Lung (tissue), 12 donors: ENCODE measurements around the gene CLDN6. TPM values are rescaled to one million over a fixed set of nuclear protein-coding genes. Genes with fewer than 3 reads are reported as not detected.
A peak's percentile ranks its signal among the peaks of the same experiment; 100 is the strongest.

ENCODE experiments used
- ATAC-seq: fragments of 200-7000 bp; cut with Tn5 transposase; one replicate; pipeline ENCODE4 v1.9.1; 2020; ENCODE audit warnings: moderate number of reproducible peaks; ENCODE audit not compliant: insufficient read depth, low FRiP score
- DNase-seq, 3 donors: peaks; one replicate each; pipeline ENCODE4 v3.0.0-alpha.2; 2013 to 2017
- H3K27ac ChIP-seq, 2 donors: one replicate each; pipeline ENCODE4 v1.5.1; 2013; ENCODE audit warnings: mild to moderate bottlenecking in 2 of 2, moderate library complexity in 2 of 2, control low read depth in 1 of 2, inconsistent platforms in 1 of 2, low read depth in 1 of 2, low read length in 1 of 2
- H3K27me3 ChIP-seq, 3 donors: one replicate each; pipeline ENCODE4 v1.5.1; 2013; ENCODE audit warnings: low read length in 2 of 3; ENCODE audit not compliant: control insufficient read depth in 3 of 3, insufficient read depth in 3 of 3
- H3K36me3 ChIP-seq, 4 donors: one replicate each; pipeline ENCODE4 v1.5.1; 2013; ENCODE audit warnings: low read length in 4 of 4, mild to moderate bottlenecking in 1 of 4, moderate library complexity in 1 of 4; ENCODE audit not compliant: control insufficient read depth in 4 of 4, insufficient read depth in 4 of 4
- H3K4me1 ChIP-seq, 5 donors: one replicate each; pipeline ENCODE4 v1.5.1; 2013; ENCODE audit warnings: low read length in 5 of 5, mild to moderate bottlenecking in 2 of 5, moderate library complexity in 1 of 5; ENCODE audit not compliant: control insufficient read depth in 5 of 5, insufficient read depth in 5 of 5
- H3K4me3 ChIP-seq: one replicate; pipeline ENCODE4 v1.5.1; 2013; ENCODE audit warnings: mild to moderate bottlenecking, control low read depth, moderate library complexity
- H3K9ac ChIP-seq, 2 donors: one replicate each; pipeline ENCODE4 v1.5.1; 2013; ENCODE audit warnings: low read length in 2 of 2, control low read depth in 1 of 2; ENCODE audit not compliant: insufficient read depth in 1 of 2
- H3K9me3 ChIP-seq, 4 donors: one replicate each; pipeline ENCODE4 v1.5.1; 2013; ENCODE audit warnings: low read length in 3 of 4, mild to moderate bottlenecking in 1 of 4, moderate library complexity in 1 of 4; ENCODE audit not compliant: control insufficient read depth in 4 of 4, insufficient read depth in 3 of 4
- WGBS, 2 donors: extraction: QIAGEN DNeasy Blood & Tissue Kit; methylation state at CpG; one replicate each; pipeline ENCODE4 v1.1.7; 2013; 5-methylcytosine and 5-hydroxymethylcytosine counted together
- polyA plus RNA-seq, 2 donors: library from polyadenylated mRNA; stranded (reverse); fragments of 200-250 nt; gene quantifications; one replicate each; pipeline ENCODE4 v1.2.1, GENCODE V29; 2013
- total RNA-seq, 2 donors: library from RNA; depleted of rRNA in 1 of 2; stranded (reverse); fragments of >200 nt in 1 of 2; gene quantifications; one replicate each; pipeline ENCODE4 v1.2.1, GENCODE V29; 2014 to 2021
- TF ChIP-seq, protein P1 (sequence below): IDR thresholded peaks from 2 replicates; pipeline ENCODE4 v1.5.1; 2012; ENCODE audit warnings: mild to moderate bottlenecking; ENCODE audit errors: control extremely low read depth, extremely low read depth
- donor health status: control.
- donor health status: control.
- donor health status: Bipolar disorder and iron deficiency.
- donor health status: healthy.
- donor health status: DM: yes; HTN: yes; CAD: no.

The CLDN6 gene
- total and polyA plus RNA-seq, 4 donors, result 0.10 to 7.1 (median 0.92) TPM; not detected in 1

- no peak overlapping the region for H3K27ac ChIP-seq
- ATAC-seq, result no peak
- no peaks in the 10 kb centered on the region for H3K36me3 ChIP-seq
- peaks cover 0 to 29% (median 24%) of the 10 kb centered on the region in 3 donors for H3K27me3 ChIP-seq
- 82 to 92% methylated on average over 13 of the region's 13 CpGs for WGBS, 2 donors
- H3K4me3 ChIP-seq, result no peak overlapping the region
- H3K9me3 ChIP-seq, result no peaks in the 10 kb centered on the region
- DNase-seq, result no peak
- H3K4me1 ChIP-seq, result peaks cover 0 to 47% (median 9%) of the 10 kb centered on the region in 5 donors
- no peak overlapping the region for H3K9ac ChIP-seq
- TF ChIP-seq, protein P1, sequence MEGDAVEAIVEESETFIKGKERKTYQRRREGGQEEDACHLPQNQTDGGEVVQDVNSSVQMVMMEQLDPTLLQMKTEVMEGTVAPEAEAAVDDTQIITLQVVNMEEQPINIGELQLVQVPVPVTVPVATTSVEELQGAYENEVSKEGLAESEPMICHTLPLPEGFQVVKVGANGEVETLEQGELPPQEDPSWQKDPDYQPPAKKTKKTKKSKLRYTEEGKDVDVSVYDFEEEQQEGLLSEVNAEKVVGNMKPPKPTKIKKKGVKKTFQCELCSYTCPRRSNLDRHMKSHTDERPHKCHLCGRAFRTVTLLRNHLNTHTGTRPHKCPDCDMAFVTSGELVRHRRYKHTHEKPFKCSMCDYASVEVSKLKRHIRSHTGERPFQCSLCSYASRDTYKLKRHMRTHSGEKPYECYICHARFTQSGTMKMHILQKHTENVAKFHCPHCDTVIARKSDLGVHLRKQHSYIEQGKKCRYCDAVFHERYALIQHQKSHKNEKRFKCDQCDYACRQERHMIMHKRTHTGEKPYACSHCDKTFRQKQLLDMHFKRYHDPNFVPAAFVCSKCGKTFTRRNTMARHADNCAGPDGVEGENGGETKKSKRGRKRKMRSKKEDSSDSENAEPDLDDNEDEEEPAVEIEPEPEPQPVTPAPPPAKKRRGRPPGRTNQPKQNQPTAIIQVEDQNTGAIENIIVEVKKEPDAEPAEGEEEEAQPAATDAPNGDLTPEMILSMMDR, result no peak
Measured at GRCh38 chr16:3015865-3016521, 2.0 kb downstream of the CLDN6 start.

- no peak overlapping the region for H3K27ac ChIP-seq
- DNase-seq (peak in 1 of 3 donors; percentile 57), ATAC-seq (no peak)
- H3K4me1 ChIP-seq, result peaks cover 0 to 45% (median 8%) of the 10 kb centered on the region in 5 donors
- H3K9ac ChIP-seq, result no peak overlapping the region
- H3K36me3 ChIP-seq, result no peaks in the 10 kb centered on the region
- WGBS, 2 donors, result 86 to 89% methylated on average over 6 of the region's 6 CpGs
- H3K4me3 ChIP-seq, result no peak overlapping the region
- H3K27me3 ChIP-seq, result peaks cover 0 to 29% (median 27%) of the 10 kb centered on the region in 3 donors
- TF ChIP-seq, protein P1, result no peak
- H3K9me3 ChIP-seq, result peaks cover 0 to 2% (median 0%) of the 10 kb centered on the region in 4 donors
Measured at GRCh38 chr16:3014971-3015370, 3.0 kb downstream of the CLDN6 start.

GRCh38 chr16:3013998-3014690 lies 3.8 kb downstream of the CLDN6 start:
- Histone ChIP-seq H3K27ac (no peak overlapping the region), H3K27me3 (peaks cover 0 to 29% (median 27%) of the 10 kb centered on the region in 3 donors), H3K9me3 (peaks cover 0 to 2% (median 0%) of the 10 kb centered on the region in 4 donors), H3K4me3 (no peak overlapping the region), H3K36me3 (no peaks in the 10 kb centered on the region), H3K9ac (no peak overlapping the region), H3K4me1 (peaks cover 0 to 45% (median 5%) of the 10 kb centered on the region in 5 donors)
- DNase-seq (no peak), ATAC-seq (no peak)
- WGBS, 2 donors, result 63 to 71% methylated on average over 12 of the region's 12 CpGs
- TF ChIP-seq, protein P1, result no peak
